GM21576 (cell line): Measurements from ENCODE around the gene TRIM65.
"Not testable (repeated sequence)": the region's sequence is repeated elsewhere in the genome, so short reads cannot be mapped to it uniquely, and the experiment has no call there.

Experiments
- ATAC-seq: cut with Tn5 transposase; IDR thresholded peaks from one replicate; pipeline ENCODE4 v1.9.1; 2021; ENCODE audit warnings: mild to moderate bottlenecking, moderate library complexity; ENCODE audit not compliant: unreplicated experiment

TRIM65 gene

GRCh38 chr17:75897160-75898019 is 639 bp upstream of the TRIM65 start:
- no peak for ATAC-seq

- no peak for ATAC-seq
Measured at GRCh38 chr17:75895370-75896155, 1.2 kb downstream of the TRIM65 start.

GRCh38 chr17:75894049-75894733 is 2.6 kb downstream of the TRIM65 start:
- ATAC-seq: no peak

- no peak for ATAC-seq
Measured at GRCh38 chr17:75893305-75894048, 3.3 kb downstream of the TRIM65 start.

- no peak for ATAC-seq
Measured at GRCh38 chr17:75892556-75893224, 4.1 kb downstream of the TRIM65 start.

- no peak for ATAC-seq
Measured at GRCh38 chr17:75891605-75892555, 4.9 kb downstream of the TRIM65 start.

GRCh38 chr17:75891022-75891604 is 5.6 kb downstream of the TRIM65 start:
- ATAC-seq: no peak

GRCh38 chr17:75889454-75889853 is 7.3 kb downstream of the TRIM65 start:
- no peak for ATAC-seq

GRCh38 chr17:75888484-75888883 is 8.3 kb downstream of the TRIM65 start:
- ATAC-seq: no peak

- not testable (repeated sequence) for ATAC-seq
Measured at GRCh38 chr17:75885860-75886259, 10.9 kb downstream of the TRIM65 start.

GRCh38 chr17:75885431-75885830 is 11.3 kb downstream of the TRIM65 start:
- ATAC-seq: no peak

GRCh38 chr17:75881678-75882454 is 14.9 kb downstream of the TRIM65 start:
- ATAC-seq: no peak

- ATAC-seq: no peak
Measured at GRCh38 chr17:75880266-75880665, 16.5 kb downstream of the TRIM65 start.

GRCh38 chr17:75878174-75878998 is 18.4 kb downstream of the TRIM65 start, which contains the start of gene TRIM47:
Gene TRIM47, minus strand, starts transcription at chr17:75878581. Its CDS starts 33 bp downstream, at chr17:75878548.
- ATAC-seq: no peak

- peak; percentile 47 for ATAC-seq
Measured at GRCh38 chr17:75877752-75878173, 19.0 kb downstream of the TRIM65 start.

GRCh38 chr17:75876938-75877751 is 19.6 kb downstream of the TRIM65 start:
- ATAC-seq: no peak
